HCT116 (cell line): Measurements from ENCODE around the gene IFT122. TPM values are rescaled to one million over a fixed set of nuclear protein-coding genes. Genes with fewer than 3 reads are reported as not detected.

Experiments
- ATAC-seq: fragments of 200-7000 bp; cut with Tn5 transposase; 2 replicates; pipeline ENCODE4 v1.9.1; 2020; ENCODE audit warnings: mild to moderate bottlenecking, moderate library complexity
- BruUV-seq: library from RNA; stranded (reverse); fragments of 400-500 nt; replicated peaks from 2 replicates; lab custom pipeline; 2021; lab: Mats Ljungman, UMichigan
- CTCF ChIA-PET: fragments of 300-600 bp; sonication (Branson Sonifier 250); formaldehyde crosslinking; loops from one replicate; lab custom pipeline; 2021; ENCODE audit warnings: antibody characterized with exemption; lab: Charles Lee
- POLR2A ChIA-PET: fragments of 300-600, 350-600 bp; sonication (Branson Sonifier 250); formaldehyde crosslinking; loops from one replicate; lab custom pipeline; 2021; ENCODE audit warnings: antibody characterized with exemption; lab: Charles Lee
- RAD21 ChIA-PET, 2 experiments: fragments of 300-600 bp; sonication (Branson Sonifier 250); formaldehyde crosslinking; loops; one replicate each; lab custom pipeline; 2023; ENCODE audit warnings: low total read pairs in 2 of 2; ENCODE audit not compliant: uncharacterized antibody in 2 of 2, unreplicated experiment in 2 of 2, low non-redundant PET in 1 of 2; lab: Charles Lee
- DNase-seq: peaks from one replicate; pipeline ENCODE4 v3.0.0-alpha.2; 2010; ENCODE audit warnings: low read depth, low spot score
- H2AFZ ChIP-seq: fragments of 200-600 bp; shearing (Covaris generic), sonication (generic); 2 replicates; pipeline ENCODE4 v1.6.1; 2017; ENCODE audit warnings: low read depth, mixed run types, mixed read lengths, antibody characterized with exemption, low read length; ENCODE audit not compliant: poor library complexity, severe bottlenecking
- H3K27ac ChIP-seq: 2 replicates; pipeline ENCODE4 v1.5.1; 2012; ENCODE audit warnings: low read depth, low read length
- H3K27me3 ChIP-seq: fragments of 200-600 bp; sonication (generic); 2 replicates; pipeline ENCODE4 v1.6.1; 2016; ENCODE audit warnings: mixed run types, low read length, mixed read lengths; ENCODE audit not compliant: insufficient read depth
- H3K36me3 ChIP-seq, 2 experiments: fragments of 200-500 bp in 1 of 2; fragments of 200-600 bp in 1 of 2; sonication (Bioruptor generic) in 1 of 2; sonication (generic) in 1 of 2; 2 replicates each; pipeline versions ENCODE4 v1.5.1 to v1.6.1; 2014 to 2016; ENCODE audit warnings: low read length in 2 of 2, inconsistent platforms in 1 of 2, mixed read lengths in 1 of 2, mixed run types in 1 of 2; ENCODE audit not compliant: insufficient read depth in 2 of 2, control insufficient read depth in 1 of 2
- H3K4me1 ChIP-seq, 2 experiments: fragments of 200-600 bp in 1 of 2; sonication (generic) in 1 of 2; 2 replicates each; pipeline versions ENCODE4 v1.5.1 to v1.6.1; 2012 to 2017; ENCODE audit warnings: low read length in 2 of 2, inconsistent platforms in 1 of 2, mild to moderate bottlenecking in 1 of 2, mixed read lengths in 1 of 2, mixed run types in 1 of 2, moderate library complexity in 1 of 2; ENCODE audit not compliant: insufficient read depth in 2 of 2, control insufficient read depth in 1 of 2
- H3K4me2 ChIP-seq: fragments of 200-600 bp; sonication (generic); 2 replicates; pipeline ENCODE4 v1.6.1; 2017; ENCODE audit warnings: mixed run types, low read length, mixed read lengths
- H3K4me3 ChIP-seq, 2 experiments: fragments of 200-600 bp in 1 of 2; sonication (generic) in 1 of 2; replicated peaks in 1 of 2; 2 replicates each; pipeline ENCODE4 v1.5.1; 2011 to 2016; ENCODE audit warnings: low read length in 2 of 2, control low read depth in 1 of 2, low read depth in 1 of 2, mild to moderate bottlenecking in 1 of 2, mixed read lengths in 1 of 2, mixed run types in 1 of 2
- H3K79me2 ChIP-seq: fragments of 200-600 bp; sonication (generic); 2 replicates; pipeline ENCODE4 v1.6.1; 2017; ENCODE audit warnings: mild to moderate bottlenecking, mixed run types, low read length, moderate library complexity, mixed read lengths; ENCODE audit not compliant: insufficient read depth
- H3K9ac ChIP-seq: fragments of 200-600 bp; sonication (generic); 2 replicates; pipeline ENCODE4 v1.6.1; 2016; ENCODE audit warnings: low read length, mixed read lengths
- H3K9me2 ChIP-seq: fragments of 200-600 bp; sonication (generic), shearing (Covaris generic); 2 replicates; pipeline ENCODE4 v1.6.1; 2017; ENCODE audit warnings: mixed run types, mild to moderate bottlenecking, moderate library complexity; ENCODE audit not compliant: insufficient read depth
- H3K9me3 ChIP-seq, 2 experiments: fragments of 200-500 bp in 1 of 2; fragments of 200-600 bp in 1 of 2; sonication (Bioruptor generic) in 1 of 2; sonication (generic) in 1 of 2; 2 replicates each; pipeline ENCODE4 v1.6.1; 2014 to 2017; ENCODE audit warnings: low read length in 2 of 2, mixed read lengths in 2 of 2, inconsistent platforms in 1 of 2, low read depth in 1 of 2, mild to moderate bottlenecking in 1 of 2, mixed run types in 1 of 2, moderate library complexity in 1 of 2; ENCODE audit not compliant: control insufficient read depth in 1 of 2, insufficient read depth in 1 of 2
- H4K20me1 ChIP-seq: fragments of 200-600 bp; sonication (generic), shearing (Covaris generic); 2 replicates; pipeline ENCODE4 v1.6.1; 2017; ENCODE audit warnings: mixed run types, mild to moderate bottlenecking, moderate library complexity; ENCODE audit not compliant: insufficient read depth
- ATF3 ChIP-seq: IDR thresholded peaks from 2 replicates; pipeline ENCODE4 v1.6.1; 2012
- CBX3 ChIP-seq: IDR thresholded peaks from 2 replicates; pipeline ENCODE4 v1.6.1; 2012; ENCODE audit warnings: low read depth
- CEBPB ChIP-seq: IDR thresholded peaks from 2 replicates; pipeline ENCODE4 v1.6.1; 2012; ENCODE audit warnings: low read depth
- CTCF ChIP-seq, 3 experiments: fragments of 200-600 bp in 1 of 3; sonication (generic) in 1 of 3; IDR thresholded peaks in 2 of 3; conservative IDR thresholded peaks in 1 of 3; 2 replicates each; pipeline ENCODE4 v1.5.1; 2012 to 2017; ENCODE audit warnings: low read depth in 2 of 3, low read length in 2 of 3, antibody characterized with exemption in 1 of 3, borderline replicate concordance in 1 of 3, control low read depth in 1 of 3, mild to moderate bottlenecking in 1 of 3, mixed read lengths in 1 of 3, mixed run types in 1 of 3, moderate library complexity in 1 of 3; ENCODE audit not compliant: insufficient read depth in 1 of 3
- EZH2 ChIP-seq: fragments of 200-600 bp; sonication (generic); IDR thresholded peaks from 2 replicates; pipeline ENCODE4 v1.6.1; 2017; ENCODE audit warnings: antibody characterized with exemption, mixed run types
- FOSL1 ChIP-seq: IDR thresholded peaks from 2 replicates; pipeline ENCODE4 v1.6.1; 2012; ENCODE audit warnings: low read depth
- JUND ChIP-seq: IDR thresholded peaks from 2 replicates; pipeline ENCODE4 v1.6.1; 2012
- MAX ChIP-seq: IDR thresholded peaks from 2 replicates; pipeline ENCODE4 v1.6.1; 2012
- POLR2A ChIP-seq: IDR thresholded peaks from 2 replicates; pipeline ENCODE4 v1.7.0; 2011; ENCODE audit warnings: borderline replicate concordance; ENCODE audit not compliant: insufficient read depth, insufficient read length; ENCODE audit errors: extremely low read depth
- POLR2AphosphoS5 ChIP-seq: IDR thresholded peaks from 2 replicates; pipeline ENCODE4 v1.6.1; 2011; ENCODE audit warnings: mild to moderate bottlenecking, low read depth, low read length, moderate library complexity
- RAD21 ChIP-seq: IDR thresholded peaks from 2 replicates; pipeline ENCODE4 v1.6.1; 2012; ENCODE audit warnings: low read depth, mild to moderate bottlenecking
- SIN3A ChIP-seq: IDR thresholded peaks from 2 replicates; pipeline ENCODE4 v1.6.1; 2012; ENCODE audit warnings: low read depth
- SP1 ChIP-seq: IDR thresholded peaks from 2 replicates; pipeline ENCODE4 v1.6.1; 2012; ENCODE audit warnings: low read depth
- SRF ChIP-seq: IDR thresholded peaks from 2 replicates; pipeline ENCODE4 v1.6.1; 2012; ENCODE audit warnings: low read depth
- YY1 ChIP-seq: IDR thresholded peaks from 2 replicates; pipeline ENCODE4 v1.6.1; 2011; ENCODE audit warnings: low read length, low read depth, moderate library complexity, mild to moderate bottlenecking; ENCODE audit not compliant: insufficient replicate concordance; ENCODE audit errors: extremely low read depth
- ZBTB33 ChIP-seq: IDR thresholded peaks from 2 replicates; pipeline ENCODE4 v1.6.1; 2011; ENCODE audit warnings: mild to moderate bottlenecking, low read length, moderate library complexity; ENCODE audit not compliant: insufficient replicate concordance; ENCODE audit errors: extremely low read depth
- ZFX ChIP-seq: fragments of 450-650 bp; IDR thresholded peaks from 2 replicates; pipeline ENCODE4 v1.6.1; 2017
- intact Hi-C: fragments of 100-400 bp; cut with micrococcal nuclease; formaldehyde crosslinking; loops from 2 replicates; pipeline ENCODE4 v1.10.0; 2022
- total RNA-seq: library from RNA; stranded (reverse); gene quantifications from one replicate; pipeline ENCODE4 v1.2.1, GENCODE V29; 2021; ENCODE audit not compliant: unreplicated experiment
- TF ChIP-seq, protein P1 (sequence below): IDR thresholded peaks from 2 replicates; pipeline ENCODE4 v1.6.1; 2012; ENCODE audit warnings: low read depth

The IFT122 gene
- total RNA-seq, 1 experiment from 2014 or later = 21.4 TPM

DNA sequence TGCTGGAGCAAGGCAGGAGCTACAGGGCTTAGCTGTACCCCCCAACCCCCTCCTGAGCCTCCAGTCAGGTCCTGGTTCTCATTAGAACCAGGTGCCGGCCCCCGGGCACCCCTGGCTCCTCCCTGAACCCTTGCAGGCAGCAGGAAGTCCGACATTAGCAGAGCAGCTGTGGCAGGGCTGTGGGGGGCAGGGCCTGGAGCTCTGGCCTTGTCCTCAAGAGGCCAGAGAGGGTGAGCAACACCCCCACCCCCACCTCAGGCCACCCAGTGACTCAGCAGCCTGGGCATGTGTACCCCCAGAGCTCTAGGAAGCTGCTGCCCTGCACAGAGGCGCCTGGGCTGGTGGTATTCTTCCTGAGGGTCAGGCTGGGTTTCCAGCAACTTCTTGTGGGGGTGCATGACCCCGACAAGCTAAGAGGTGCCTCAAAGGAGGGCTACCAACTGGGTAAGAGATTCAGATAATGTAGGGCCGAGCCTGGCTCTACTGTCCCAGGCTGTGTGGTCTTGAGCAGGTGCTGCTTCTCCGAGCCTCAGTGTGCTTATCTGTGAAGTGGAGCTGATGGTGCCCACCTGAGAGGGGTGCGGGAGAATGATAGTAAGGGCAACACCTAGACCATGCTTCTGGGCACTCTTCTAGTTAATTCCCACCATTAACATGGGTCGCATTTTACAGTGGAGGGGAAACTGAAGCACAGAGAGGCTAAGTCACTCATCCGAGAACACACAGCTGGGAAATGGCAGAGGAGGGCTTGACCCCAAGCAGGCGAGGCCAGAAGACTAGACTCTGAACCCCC is 118.9 kb downstream of the IFT122 start:
- no peak overlapping the region for H3K9ac ChIP-seq
- no peak for DNase-seq
- no TSS peak for BruUV-seq
- intact Hi-C loops = no loop called here
- POLR2A ChIA-PET = no interaction called here
- no peaks in the 10 kb centered on the region for H3K9me2 ChIP-seq
- TF ChIP-seq SRF (no peak), POLR2A (no peak), ZFX (no peak), EZH2 (no peak), CTCF (IDR thresholded peaks at IDR 0.05 in 2 of 3, conservative IDR thresholded peaks at IDR 0.05 in 1 of 3; ENCODE audit: borderline replicate concordance in 1 of 3, insufficient read depth in 1 of 3, low read depth in 2 of 3, low read length in 2 of 3) (no peak), POLR2AphosphoS5 (no peak), CEBPB (no peak), YY1 (no peak), SP1 (no peak), JUND (no peak), ZBTB33 (no peak), RAD21 (no peak), MAX (no peak), SIN3A (no peak), CBX3 (no peak), ATF3 (no peak), FOSL1 (no peak)
- TF ChIP-seq, protein P1, sequence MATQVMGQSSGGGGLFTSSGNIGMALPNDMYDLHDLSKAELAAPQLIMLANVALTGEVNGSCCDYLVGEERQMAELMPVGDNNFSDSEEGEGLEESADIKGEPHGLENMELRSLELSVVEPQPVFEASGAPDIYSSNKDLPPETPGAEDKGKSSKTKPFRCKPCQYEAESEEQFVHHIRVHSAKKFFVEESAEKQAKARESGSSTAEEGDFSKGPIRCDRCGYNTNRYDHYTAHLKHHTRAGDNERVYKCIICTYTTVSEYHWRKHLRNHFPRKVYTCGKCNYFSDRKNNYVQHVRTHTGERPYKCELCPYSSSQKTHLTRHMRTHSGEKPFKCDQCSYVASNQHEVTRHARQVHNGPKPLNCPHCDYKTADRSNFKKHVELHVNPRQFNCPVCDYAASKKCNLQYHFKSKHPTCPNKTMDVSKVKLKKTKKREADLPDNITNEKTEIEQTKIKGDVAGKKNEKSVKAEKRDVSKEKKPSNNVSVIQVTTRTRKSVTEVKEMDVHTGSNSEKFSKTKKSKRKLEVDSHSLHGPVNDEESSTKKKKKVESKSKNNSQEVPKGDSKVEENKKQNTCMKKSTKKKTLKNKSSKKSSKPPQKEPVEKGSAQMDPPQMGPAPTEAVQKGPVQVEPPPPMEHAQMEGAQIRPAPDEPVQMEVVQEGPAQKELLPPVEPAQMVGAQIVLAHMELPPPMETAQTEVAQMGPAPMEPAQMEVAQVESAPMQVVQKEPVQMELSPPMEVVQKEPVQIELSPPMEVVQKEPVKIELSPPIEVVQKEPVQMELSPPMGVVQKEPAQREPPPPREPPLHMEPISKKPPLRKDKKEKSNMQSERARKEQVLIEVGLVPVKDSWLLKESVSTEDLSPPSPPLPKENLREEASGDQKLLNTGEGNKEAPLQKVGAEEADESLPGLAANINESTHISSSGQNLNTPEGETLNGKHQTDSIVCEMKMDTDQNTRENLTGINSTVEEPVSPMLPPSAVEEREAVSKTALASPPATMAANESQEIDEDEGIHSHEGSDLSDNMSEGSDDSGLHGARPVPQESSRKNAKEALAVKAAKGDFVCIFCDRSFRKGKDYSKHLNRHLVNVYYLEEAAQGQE = no peak
- H3K79me2 ChIP-seq = no peaks in the 10 kb centered on the region
- H3K4me3 ChIP-seq = no peak overlapping the region
- no peak overlapping the region for H2AFZ ChIP-seq
- H3K9me3 ChIP-seq = no peaks in the 10 kb centered on the region
- no peak overlapping the region for H3K4me2 ChIP-seq
- H3K27ac ChIP-seq = no peak overlapping the region
- no peak for ATAC-seq
- H3K4me1 ChIP-seq = no peaks in the 10 kb centered on the region
- no peaks in the 10 kb centered on the region; a peak in 1 of 4 replicates for H3K36me3 ChIP-seq
- CTCF ChIA-PET = no interaction called here
- H3K27me3 ChIP-seq = no peaks in the 10 kb centered on the region
- RAD21 ChIA-PET = no interaction called here
- no peaks in the 10 kb centered on the region for H4K20me1 ChIP-seq
